Esophagus squamous epithelium (tissue), 4 donors: ENCODE data around the gene ATP6AP1.

ENCODE experiments used
- CTCF ChIP-seq, 6 experiments: fragments of 450-650 bp in 4 of 6; fragments of 200-600 bp in 2 of 6; sonication (generic) in 2 of 6; IDR thresholded peaks; one replicate each; pipeline ENCODE4 v1.5.1; 2016 to 2019; ENCODE audit warnings: antibody characterized with exemption in 6 of 6, mild to moderate bottlenecking in 4 of 6, moderate library complexity in 4 of 6
- POLR2A ChIP-seq, 4 donors: fragments of 450-650 bp; IDR thresholded peaks; one replicate each; pipeline ENCODE4 v1.6.1; 2017; ENCODE audit warnings: antibody characterized with exemption in 4 of 4, mild to moderate bottlenecking in 4 of 4, moderate library complexity in 3 of 4

DNA sequence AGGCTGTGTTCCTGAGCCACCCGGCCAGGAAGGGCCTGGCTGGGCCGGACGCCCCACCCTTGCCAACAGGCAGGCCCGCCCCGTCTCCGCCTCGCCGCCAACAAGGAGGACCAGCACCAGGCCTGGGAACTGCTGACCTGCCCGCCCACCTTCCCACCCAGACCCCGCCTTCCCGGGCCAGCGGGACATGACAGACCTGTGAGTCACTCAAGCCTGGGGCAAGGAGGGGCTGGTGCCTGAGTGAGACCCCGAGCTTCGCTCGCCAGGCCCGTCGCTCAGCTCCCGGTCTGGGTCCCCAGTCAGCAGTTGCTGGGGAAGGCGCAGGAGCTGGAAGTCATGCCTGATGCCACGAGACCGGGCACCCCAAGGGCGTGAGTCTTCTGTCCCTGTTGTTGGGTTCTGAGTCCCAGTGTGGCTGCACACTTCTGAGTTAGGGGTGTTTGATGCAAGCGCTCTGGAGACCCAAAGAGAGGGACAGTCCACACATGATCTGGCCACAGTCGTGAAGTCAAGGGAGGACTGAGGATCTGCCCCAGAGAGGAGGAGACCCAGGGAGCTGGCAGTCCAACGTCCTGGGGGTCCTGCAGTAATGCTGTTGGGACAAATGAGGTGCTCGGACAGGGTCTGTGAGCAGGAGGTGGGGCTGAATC lies 19.1 kb upstream of the ATP6AP1 start, which contains the start of gene DNASE1L1:
- TF ChIP-seq CTCF (IDR thresholded peaks at IDR 0.05) (no peak), POLR2A (IDR thresholded peaks at IDR 0.05) (peak in 1 of 4 donors; percentile 37)
